Mesothelial cell of epicardium (in vitro differentiated cells): ENCODE measurements around the gene TLNRD1. TPM values are rescaled to one million over a fixed set of nuclear protein-coding genes. Genes with fewer than 3 reads are reported as not detected.

Experiments
- DNase-seq, 2 experiments: peaks; one replicate each; pipeline ENCODE4 v3.0.0; 2021; ENCODE audit warnings: low spot score in 2 of 2; ENCODE audit not compliant: unreplicated experiment in 2 of 2
- H3K27ac Mint-ChIP-seq: 2 replicates; pipeline ENCODE4 v1.8.0; 2021; ENCODE audit warnings: mixed read lengths
- H3K27me3 Mint-ChIP-seq: 2 replicates; pipeline ENCODE4 v1.8.0; 2021; ENCODE audit warnings: low read depth, mixed read lengths
- H3K36me3 Mint-ChIP-seq: 2 replicates; pipeline ENCODE4 v1.8.0; 2021; ENCODE audit warnings: mixed read lengths
- H3K4me1 Mint-ChIP-seq: 2 replicates; pipeline ENCODE4 v1.8.0; 2021; ENCODE audit warnings: mixed read lengths
- H3K4me3 Mint-ChIP-seq: 2 replicates; pipeline ENCODE4 v1.8.0; 2021; ENCODE audit warnings: mild to moderate bottlenecking, moderate library complexity, mixed read lengths
- H3K9me3 Mint-ChIP-seq: 2 replicates; pipeline ENCODE4 v1.8.0; 2021; ENCODE audit warnings: mixed read lengths
- CTCF ChIP-seq: fragments of 200-600 bp; sonication (generic); IDR thresholded peaks from one replicate; pipeline ENCODE4 v1.5.0; 2021; ENCODE audit warnings: antibody characterized with exemption; ENCODE audit not compliant: unreplicated experiment
- total RNA-seq: library from RNA; stranded (reverse); gene quantifications from 3 replicates; pipeline ENCODE4 v1.2.1, GENCODE V29; 2021

The TLNRD1 gene
- total RNA-seq, 1 donor from 2014 or later, result 13.0 TPM

DNA sequence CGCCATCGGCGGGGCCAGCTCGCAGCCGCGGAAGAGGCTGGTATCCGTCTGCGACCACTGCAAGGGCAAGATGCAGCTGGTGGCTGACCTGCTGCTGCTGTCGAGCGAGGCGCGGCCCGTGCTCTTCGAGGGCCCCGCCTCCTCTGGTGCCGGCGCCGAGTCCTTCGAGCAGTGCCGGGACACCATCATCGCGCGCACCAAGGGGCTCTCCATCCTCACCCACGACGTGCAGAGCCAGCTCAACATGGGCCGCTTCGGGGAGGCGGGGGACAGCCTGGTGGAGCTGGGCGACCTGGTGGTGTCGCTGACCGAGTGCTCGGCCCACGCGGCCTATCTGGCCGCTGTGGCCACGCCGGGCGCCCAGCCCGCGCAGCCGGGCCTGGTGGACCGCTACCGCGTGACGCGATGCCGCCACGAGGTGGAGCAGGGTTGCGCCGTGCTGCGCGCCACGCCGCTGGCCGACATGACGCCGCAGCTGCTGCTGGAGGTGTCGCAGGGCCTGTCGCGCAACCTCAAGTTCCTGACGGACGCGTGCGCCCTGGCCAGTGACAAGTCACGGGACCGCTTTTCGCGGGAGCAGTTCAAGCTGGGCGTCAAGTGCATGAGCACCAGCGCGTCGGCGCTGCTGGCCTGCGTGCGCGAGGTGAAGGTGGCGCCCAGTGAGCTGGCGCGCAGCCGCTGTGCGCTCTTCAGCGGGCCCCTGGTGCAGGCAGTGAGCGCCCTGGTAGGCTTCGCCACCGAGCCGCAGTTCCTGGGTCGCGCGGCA is 1.8 kb downstream of the TLNRD1 start:
- no peak overlapping the region for H3K27ac Mint-ChIP-seq
- peak overlapping the region; percentile 60 for H3K4me3 Mint-ChIP-seq
- no peak for TF ChIP-seq CTCF
- H3K36me3 Mint-ChIP-seq, result peaks cover 2% of the 10 kb centered on the region
- DNase-seq, result no peak
- H3K4me1 Mint-ChIP-seq, result peaks cover 13% of the 10 kb centered on the region
- no peaks in the 10 kb centered on the region for H3K27me3 Mint-ChIP-seq
- no peaks in the 10 kb centered on the region for H3K9me3 Mint-ChIP-seq

- peaks cover 2% of the 10 kb centered on the region for H3K36me3 Mint-ChIP-seq
- no peaks in the 10 kb centered on the region for H3K27me3 Mint-ChIP-seq
These were observed 2.3 kb downstream of the TLNRD1 start for GRCh38 chr15:81003097-81003350.

GRCh38 chr15:81006124-81006523 is 5.4 kb downstream of the TLNRD1 start:
- Mint-ChIP-seq H3K36me3 (peaks cover 2% of the 10 kb centered on the region), H3K27me3 (no peaks in the 10 kb centered on the region), H3K27ac (no peak overlapping the region), H3K4me1 (peaks cover 7% of the 10 kb centered on the region), H3K4me3 (no peak overlapping the region), H3K9me3 (no peaks in the 10 kb centered on the region)
- TF ChIP-seq CTCF, result no peak
- DNase-seq, result no peak

More at GRCh38 chr15:81003097-81003350, 2.3 kb downstream of the TLNRD1 start:
- no peak overlapping the region for H3K27ac Mint-ChIP-seq
- no peak for TF ChIP-seq CTCF
- no peak overlapping the region for H3K4me3 Mint-ChIP-seq
- DNase-seq, result no peak
- H3K9me3 Mint-ChIP-seq, result no peaks in the 10 kb centered on the region
- peaks cover 13% of the 10 kb centered on the region for H3K4me1 Mint-ChIP-seq

GRCh38 chr15:81007428-81008064 is 6.8 kb downstream of the TLNRD1 start:
- H3K9me3 Mint-ChIP-seq, result no peaks in the 10 kb centered on the region
- no peaks in the 10 kb centered on the region for H3K27me3 Mint-ChIP-seq
- H3K27ac Mint-ChIP-seq, result no peak overlapping the region
- DNase-seq, result no peak
- TF ChIP-seq CTCF, result no peak
- peaks cover 2% of the 10 kb centered on the region for H3K36me3 Mint-ChIP-seq
- no peak overlapping the region for H3K4me3 Mint-ChIP-seq
- H3K4me1 Mint-ChIP-seq, result peaks cover 7% of the 10 kb centered on the region

DNA sequence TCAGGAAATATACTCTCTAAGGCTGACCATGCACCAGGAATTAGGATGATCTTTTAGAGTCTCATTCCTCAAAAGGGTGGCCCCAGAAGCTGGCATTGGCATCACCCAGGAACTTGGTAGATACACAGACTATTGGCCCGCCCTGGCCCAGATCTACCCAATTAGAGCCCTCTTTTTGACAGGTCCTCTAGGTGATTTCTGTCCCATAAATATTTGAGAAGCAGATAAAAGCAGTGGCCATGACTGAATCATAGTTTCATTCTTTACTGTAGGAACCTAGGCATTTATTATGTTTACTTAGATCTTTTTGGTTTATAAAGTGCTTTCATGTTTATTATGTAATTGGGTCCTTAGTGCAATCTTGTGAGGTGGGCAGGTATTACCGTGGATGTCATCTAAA is 7.6 kb downstream of the TLNRD1 start:
- no peak for DNase-seq
- H3K4me3 Mint-ChIP-seq, result no peak overlapping the region
- H3K27me3 Mint-ChIP-seq, result no peaks in the 10 kb centered on the region
- TF ChIP-seq CTCF, result no peak
- no peak overlapping the region for H3K27ac Mint-ChIP-seq
- H3K4me1 Mint-ChIP-seq, result peaks cover 6% of the 10 kb centered on the region
- no peaks in the 10 kb centered on the region for H3K9me3 Mint-ChIP-seq
- peaks cover under 1% of the 10 kb centered on the region for H3K36me3 Mint-ChIP-seq
